Psoas muscle (tissue), 8 donors: Measurements from ENCODE around the gene RITA1. TPM values are rescaled to one million over a fixed set of nuclear protein-coding genes. Genes with fewer than 3 reads are reported as not detected.

Experiments used
- ATAC-seq, 4 donors: fragments of 200-7000 bp; cut with Tn5 transposase; one replicate each; pipeline ENCODE4 v1.9.1; 2020; ENCODE audit warnings: moderate library complexity in 3 of 4, mild to moderate bottlenecking in 2 of 4
- DNase-seq, 2 donors: peaks; one replicate each; pipeline ENCODE4 v3.0.0-alpha.2; 2020
- H3K27ac ChIP-seq: fragments of 200-600 bp; one replicate; pipeline ENCODE4 v1.8.0; 2022
- H3K27me3 ChIP-seq, 3 donors: fragments of 200-600 bp in 1 of 3; one replicate each; pipeline versions ENCODE4 v1.6.1 to v1.8.0; 2013 to 2022; ENCODE audit warnings: low read length in 2 of 3, mild to moderate bottlenecking in 2 of 3, moderate library complexity in 1 of 3; ENCODE audit not compliant: insufficient read depth in 3 of 3
- H3K36me3 ChIP-seq, 2 donors: fragments of 200-600 bp in 1 of 2; one replicate each; pipeline versions ENCODE4 v1.6.1 to v1.8.0; 2013 to 2022; ENCODE audit warnings: low read depth in 1 of 2, mild to moderate bottlenecking in 1 of 2, moderate library complexity in 1 of 2; ENCODE audit not compliant: insufficient read depth in 1 of 2
- H3K4me1 ChIP-seq: fragments of 200-600 bp; one replicate; pipeline ENCODE4 v1.8.0; 2022
- H3K4me3 ChIP-seq: fragments of 200-600 bp; one replicate; pipeline ENCODE4 v1.8.0; 2022; ENCODE audit warnings: mild to moderate bottlenecking
- H3K9me3 ChIP-seq: fragments of 200-600 bp; one replicate; pipeline ENCODE4 v1.8.0; 2022
- whole genome bisulfite sequencing, 3 donors: extraction: QIAGEN DNeasy Blood & Tissue Kit; methylation state at CpG; one replicate each; pipeline versions ENCODE4 v1.1.6 to v1.1.7; 2013; 5-methylcytosine and 5-hydroxymethylcytosine counted together
- intact Hi-C, 2 donors: fragments of 100-400 bp; cut with DNase I; formaldehyde crosslinking; loops; one replicate each; pipeline versions ENCODE4 v1.11.0 to v1.14.2; 2022
- polyA plus RNA-seq, 3 donors: library from polyadenylated mRNA; stranded (reverse); fragments of 200-250 nt; gene quantifications; one replicate each; pipeline ENCODE4 v1.2.3, GENCODE V29; 2013
- total RNA-seq, 4 donors: library from RNA; stranded (reverse); fragmentation: NEBNext Ultra II Directional in 2 of 4; extraction: Animal tissue kit (Norgen Biotek cat#: 25700) in 2 of 4; gene quantifications; one replicate each; pipeline versions ENCODE4 v1.2.1 to v1.2.4, GENCODE V29; 2021 to 2023
- TF ChIP-seq, protein P1 (sequence below): fragments of 200-600 bp; IDR thresholded peaks from one replicate; pipeline ENCODE4 v1.8.0; 2022; ENCODE audit warnings: antibody characterized with exemption
- donor health status: healthy with polysubstance abuse.
- donor health status: DM: no; HTN: no; CAD: no; lungs with moderate emphysema.
- donor health status: Bipolar disorder and iron deficiency.
- donor health status: healthy.
- donor health status: DM: yes; HTN: yes; CAD: no.
- donor health status: DM: no; HTN: no; CAD: no.
- donor health status: DM: no; HTN: no; CAD: no.
- donor health status: DM: yes; HTN: yes; CAD: no.

The RITA1 gene
- total and polyA plus RNA-seq, 7 donors, result 13.0 to 28.5 (median 15.3) TPM

DNA sequence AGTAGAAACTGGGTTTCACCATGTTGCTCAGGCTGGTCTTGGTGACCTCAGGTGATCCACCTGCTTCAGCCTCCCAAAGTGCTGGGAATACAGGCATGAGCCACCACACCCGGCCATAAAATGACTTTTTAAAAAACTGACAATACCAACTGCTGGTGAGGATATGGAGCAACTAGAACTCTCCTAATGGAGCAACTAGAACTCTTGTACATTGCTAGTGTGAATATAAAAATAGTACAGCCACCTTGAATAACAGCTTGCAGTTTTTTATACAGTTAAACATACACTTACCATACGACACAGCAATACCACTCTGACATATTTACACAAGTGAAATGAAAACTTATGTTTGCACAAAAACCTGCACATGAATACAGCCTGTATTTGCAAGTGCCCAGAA lies 38.5 kb upstream of the RITA1 start:
- intact Hi-C loops, result no loop called here
- 85 to 98% (median 92%) methylated on average over 2 of the region's 2 CpGs for WGBS, 3 donors
- H3K27ac ChIP-seq, result no peak overlapping the region
- H3K27me3 ChIP-seq, result peaks cover 0 to 31% (median 6%) of the 10 kb centered on the region in 3 donors
- no peaks in the 10 kb centered on the region for H3K36me3 ChIP-seq
- no peaks in the 10 kb centered on the region for H3K9me3 ChIP-seq
- DNase-seq (no peak), ATAC-seq (no peak)
- H3K4me1 ChIP-seq, result no peaks in the 10 kb centered on the region
- H3K4me3 ChIP-seq, result no peak overlapping the region
- TF ChIP-seq, protein P1, sequence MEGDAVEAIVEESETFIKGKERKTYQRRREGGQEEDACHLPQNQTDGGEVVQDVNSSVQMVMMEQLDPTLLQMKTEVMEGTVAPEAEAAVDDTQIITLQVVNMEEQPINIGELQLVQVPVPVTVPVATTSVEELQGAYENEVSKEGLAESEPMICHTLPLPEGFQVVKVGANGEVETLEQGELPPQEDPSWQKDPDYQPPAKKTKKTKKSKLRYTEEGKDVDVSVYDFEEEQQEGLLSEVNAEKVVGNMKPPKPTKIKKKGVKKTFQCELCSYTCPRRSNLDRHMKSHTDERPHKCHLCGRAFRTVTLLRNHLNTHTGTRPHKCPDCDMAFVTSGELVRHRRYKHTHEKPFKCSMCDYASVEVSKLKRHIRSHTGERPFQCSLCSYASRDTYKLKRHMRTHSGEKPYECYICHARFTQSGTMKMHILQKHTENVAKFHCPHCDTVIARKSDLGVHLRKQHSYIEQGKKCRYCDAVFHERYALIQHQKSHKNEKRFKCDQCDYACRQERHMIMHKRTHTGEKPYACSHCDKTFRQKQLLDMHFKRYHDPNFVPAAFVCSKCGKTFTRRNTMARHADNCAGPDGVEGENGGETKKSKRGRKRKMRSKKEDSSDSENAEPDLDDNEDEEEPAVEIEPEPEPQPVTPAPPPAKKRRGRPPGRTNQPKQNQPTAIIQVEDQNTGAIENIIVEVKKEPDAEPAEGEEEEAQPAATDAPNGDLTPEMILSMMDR, result no peak

- TF ChIP-seq, protein P1, result no peak
- Histone ChIP-seq H3K36me3 (no peaks in the 10 kb centered on the region), H3K4me3 (no peak within 1 kb of the TSS), H3K27me3 (peaks cover 0 to 48% (median 9%) of the 10 kb centered on the region in 3 donors), H3K27ac (no peak within 1 kb of the TSS), H3K4me1 (peaks cover 8% of the 10 kb centered on the region), H3K9me3 (no peaks in the 10 kb centered on the region)
- WGBS, 3 donors, result 19 to 22% (median 21%) methylated on average over 22 of the region's 22 CpGs
- DNase-seq (no peak), ATAC-seq (no peak)
- intact Hi-C loops, result loop anchor here (5.0 to 10.0 kb wide), 2 partner anchors 95 to 102 kb away; partner anchors contain the start of gene DTX1 (in 1 of the 2)
Measured at GRCh38 chr12:113149361-113150150, 36.0 kb upstream of the RITA1 start, which contains the start of gene CFAP73. CFAP73 (plus strand) TSS chr12:113149724; CDS start chr12:113149858, 134 bp downstream.

GRCh38 chr12:113151655-113152054 lies 33.9 kb upstream of the RITA1 start:
- no peak for ATAC-seq
- H3K36me3 ChIP-seq, result no peaks in the 10 kb centered on the region
- TF ChIP-seq, protein P1, result no peak

DNA sequence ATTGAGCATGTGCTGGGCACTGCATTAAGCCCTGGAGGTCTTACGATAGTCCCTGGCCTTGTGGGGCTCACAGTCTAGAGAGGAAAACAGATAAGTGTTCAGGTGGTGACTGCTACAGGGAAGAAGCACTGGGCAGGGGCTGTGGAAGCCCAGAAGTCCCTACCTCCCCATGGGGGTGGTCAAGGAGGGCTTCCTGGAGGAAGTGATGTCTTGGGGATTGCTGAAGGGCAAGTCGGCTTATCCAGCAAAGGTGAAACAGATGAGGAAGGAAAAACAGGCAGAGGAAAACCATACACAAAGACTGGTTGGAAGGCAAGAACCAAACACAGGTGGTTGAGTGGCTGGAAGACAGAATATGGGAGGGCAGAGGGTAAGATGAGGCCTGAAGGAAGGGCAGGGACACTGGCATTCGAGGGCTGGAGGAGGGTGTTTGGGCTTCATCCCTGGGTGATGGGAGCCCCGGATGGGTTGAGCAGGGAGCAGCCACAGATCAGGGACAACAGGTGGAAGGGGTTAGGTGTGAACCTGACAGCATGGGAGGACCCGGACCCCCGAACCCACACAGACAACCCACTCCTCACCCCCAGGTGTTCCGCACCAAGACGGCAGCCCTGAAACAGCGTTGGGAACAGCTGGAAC lies 33.2 kb upstream of the RITA1 start:
- peak overlapping the region; percentile 50 for H3K4me3 ChIP-seq
- WGBS, 3 donors, result 24 to 29% (median 26%) methylated on average over 9 of the region's 9 CpGs
- ATAC-seq (no peak), DNase-seq (no peak)
- H3K36me3 ChIP-seq, result peaks cover 0 to under 1% of the 10 kb centered on the region in 2 donors
- H3K27me3 ChIP-seq, result peaks cover 0 to 63% (median 9%) of the 10 kb centered on the region in 3 donors
- TF ChIP-seq, protein P1, result no peak
- peaks cover 8% of the 10 kb centered on the region for H3K4me1 ChIP-seq
- H3K9me3 ChIP-seq, result no peaks in the 10 kb centered on the region
- intact Hi-C loops, result loop anchor here (5.0 to 10.0 kb wide), 2 partner anchors 98 to 105 kb away; partner anchors contain the start of gene DTX1 (in 1 of the 2)
- H3K27ac ChIP-seq, result no peak overlapping the region

More at GRCh38 chr12:113151655-113152054, 33.9 kb upstream of the RITA1 start:
- Histone ChIP-seq H3K4me3 (no peak overlapping the region), H3K27me3 (peaks cover 0 to 64% (median 9%) of the 10 kb centered on the region in 3 donors), H3K9me3 (no peaks in the 10 kb centered on the region), H3K4me1 (peaks cover 8% of the 10 kb centered on the region), H3K27ac (no peak overlapping the region)
- intact Hi-C loops, result loop anchor here (5.0 to 10.0 kb wide), 2 partner anchors 97 to 104 kb away; partner anchors contain the start of gene DTX1 (in 1 of the 2)
- 91 to 97% (median 92%) methylated on average over 3 of the region's 3 CpGs for WGBS, 3 donors
- no peak for DNase-seq
